ENCODE measurements around the gene DMRTB1.

The DMRTB1 gene

DNA sequence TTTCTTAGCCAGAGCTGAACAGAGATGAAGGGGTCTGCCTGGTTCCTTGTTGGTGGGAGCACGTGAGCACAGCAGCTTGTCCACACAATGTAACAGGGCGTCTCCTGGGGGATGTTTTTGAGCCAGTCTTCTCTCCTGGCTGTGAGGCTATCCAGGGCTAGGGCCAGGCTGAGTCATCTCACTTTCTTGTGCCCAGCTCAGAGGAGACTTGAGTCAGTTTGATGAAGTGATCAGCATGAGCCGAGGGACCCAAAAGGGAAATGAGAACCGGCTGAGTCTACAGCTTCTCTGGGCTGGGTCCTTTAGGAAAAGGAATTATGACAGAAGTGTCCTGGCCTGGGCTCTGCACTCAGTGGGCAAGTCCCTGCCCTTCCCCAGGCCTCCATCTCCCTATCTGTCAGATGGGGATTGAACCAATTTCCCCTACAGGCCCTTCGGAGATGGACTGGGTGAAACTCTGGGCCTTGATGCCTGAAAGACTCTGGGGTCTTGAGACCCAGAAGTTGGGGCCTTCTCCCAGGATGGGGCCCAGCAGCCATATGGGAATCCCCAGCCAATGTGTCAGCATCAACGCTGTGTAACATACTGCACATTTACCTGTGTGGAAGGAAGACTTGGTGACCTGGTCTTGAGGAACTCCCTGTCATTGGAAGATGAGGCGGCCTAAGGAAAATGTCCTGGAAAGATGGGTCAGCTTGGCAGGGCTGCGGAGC, 36.6 kb downstream of the DMRTB1 start:
- no peak for DNase-seq

GRCh38 chr1:53498555-53499131, 39.4 kb downstream of the DMRTB1 start:
- no peak for DNase-seq

GRCh38 chr1:53499257-53500203, 40.3 kb downstream of the DMRTB1 start:
- DNase-seq: no peak

DNA sequence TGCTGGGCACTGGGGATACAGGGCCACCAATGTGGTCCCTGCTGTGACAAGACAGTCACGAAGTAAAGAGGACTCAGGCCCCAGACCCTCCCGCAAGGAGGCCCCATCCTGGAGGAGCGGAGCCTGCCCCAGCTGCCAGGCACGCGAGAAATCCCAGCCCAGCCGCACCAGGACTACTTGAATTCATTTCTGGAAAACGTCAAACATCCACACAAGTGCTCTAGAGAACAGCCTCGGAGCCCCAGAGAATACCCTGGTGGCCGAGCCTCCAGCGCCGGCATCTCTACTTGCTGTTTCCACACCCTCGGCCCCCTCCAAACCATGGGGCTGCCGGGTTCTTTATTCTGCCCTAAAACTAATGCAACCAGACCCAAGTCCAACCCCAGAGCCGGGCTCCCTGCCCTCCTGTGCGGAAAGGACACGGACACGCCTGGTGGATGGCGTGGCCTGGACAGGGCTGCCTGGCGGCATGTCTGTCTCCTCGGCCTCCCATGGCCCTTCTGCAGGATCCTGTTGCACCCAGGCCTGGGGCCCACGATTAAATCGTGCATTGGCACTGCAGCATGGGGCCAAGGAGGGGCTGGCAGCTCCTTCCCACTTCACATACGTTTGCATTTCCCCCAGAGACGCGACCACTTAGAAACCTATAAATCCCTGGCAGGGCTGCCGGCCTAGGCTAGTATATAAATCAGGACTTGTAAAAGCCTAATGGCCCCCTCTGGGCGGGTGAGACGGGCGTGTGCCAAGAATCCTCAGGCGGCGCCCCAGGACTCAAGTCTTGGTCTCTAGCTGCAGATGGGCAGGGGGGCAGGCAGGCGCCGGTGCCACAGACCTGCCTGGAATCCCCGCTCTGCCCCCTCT, 41.2 kb downstream of the DMRTB1 start:
- no peak for DNase-seq

GRCh38 chr1:53501065-53502005, 42.1 kb downstream of the DMRTB1 start:
- DNase-seq: no peak

DNA sequence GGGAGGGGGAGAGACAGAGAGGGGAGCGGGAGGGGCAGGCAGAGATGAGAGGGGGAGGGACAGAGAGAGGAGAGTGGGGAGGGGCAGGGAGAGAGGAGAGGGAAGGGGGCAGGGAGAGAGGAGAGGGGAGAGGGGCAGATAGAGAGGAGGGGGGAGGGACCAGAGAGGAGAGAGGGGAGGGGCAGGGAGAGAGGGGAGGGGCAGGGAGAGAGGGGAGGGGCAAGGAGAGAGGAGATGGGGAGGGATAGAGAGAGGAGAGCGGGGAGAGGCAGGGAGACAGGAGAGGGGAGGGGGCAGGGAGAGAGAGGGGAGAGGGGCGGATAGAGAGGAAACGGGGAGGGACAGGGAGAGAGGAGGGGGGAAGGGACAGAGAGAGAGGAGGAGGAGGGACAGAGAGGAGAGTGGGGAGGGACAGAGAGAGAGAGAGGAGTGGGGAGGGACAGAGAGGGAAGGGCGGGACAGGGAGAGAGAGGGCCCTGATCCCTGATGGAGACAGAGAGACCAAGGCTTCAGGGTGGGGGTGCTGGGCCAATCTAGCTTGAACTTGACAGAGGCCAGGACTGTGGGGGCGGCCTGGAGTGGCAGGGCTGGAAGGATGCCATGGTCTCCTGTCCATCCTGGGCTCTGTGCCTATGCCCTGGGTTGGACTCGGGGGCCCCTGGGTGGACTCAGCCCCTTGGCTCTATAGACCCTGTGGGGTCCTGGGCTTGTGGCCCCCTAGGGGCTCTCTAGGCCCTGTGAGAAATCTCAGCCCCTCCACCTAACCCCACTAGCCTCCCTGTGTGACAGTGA, 43.6 kb downstream of the DMRTB1 start:
- no peak for DNase-seq

GRCh38 chr1:53503433-53504217, 44.4 kb downstream of the DMRTB1 start:
- no peak for DNase-seq

GRCh38 chr1:53504901-53505300, 45.7 kb downstream of the DMRTB1 start:
- DNase-seq: no peak

GRCh38 chr1:53505401-53505800, 46.2 kb downstream of the DMRTB1 start:
- no peak for DNase-seq

GRCh38 chr1:53505891-53506290, 46.7 kb downstream of the DMRTB1 start:
- no peak for DNase-seq

- DNase-seq: no peak
Observed at GRCh38 chr1:53506355-53507050, 47.3 kb downstream of the DMRTB1 start.

DNA sequence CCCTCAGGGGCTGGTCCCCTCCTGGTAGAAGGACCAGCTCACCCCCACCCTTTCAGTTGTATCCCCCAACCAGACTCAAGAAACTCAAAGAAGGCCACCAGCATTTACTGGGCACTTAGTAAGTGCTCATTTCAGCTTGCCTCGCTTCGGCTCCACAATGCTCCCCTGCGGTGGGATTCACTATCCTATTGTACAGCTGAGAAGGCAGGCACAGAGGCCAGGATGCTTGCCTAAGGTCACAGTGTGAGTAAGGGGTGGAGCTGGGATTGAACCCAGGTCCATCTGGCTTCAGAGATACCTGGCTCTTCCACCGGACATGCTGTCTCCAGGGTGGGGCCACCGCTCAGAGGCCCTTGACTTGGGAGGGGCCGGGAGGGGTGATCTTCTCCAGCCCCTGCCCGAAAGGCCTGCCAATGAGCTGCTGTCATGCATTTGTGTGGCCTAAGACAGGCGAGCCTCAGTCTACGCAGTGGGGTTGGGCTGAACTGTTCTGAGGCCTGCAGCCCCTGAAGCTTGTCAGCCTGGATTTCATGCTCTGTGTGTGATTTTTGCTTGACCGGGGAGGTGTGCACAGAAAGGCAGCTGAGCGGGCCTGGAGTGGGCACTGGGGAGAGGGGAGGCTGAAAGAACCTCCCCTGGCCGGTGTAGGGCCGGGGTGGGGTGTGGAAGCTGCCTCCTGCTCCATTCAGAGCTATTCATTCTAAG, 48.1 kb downstream of the DMRTB1 start:
- DNase-seq: no peak

DNA sequence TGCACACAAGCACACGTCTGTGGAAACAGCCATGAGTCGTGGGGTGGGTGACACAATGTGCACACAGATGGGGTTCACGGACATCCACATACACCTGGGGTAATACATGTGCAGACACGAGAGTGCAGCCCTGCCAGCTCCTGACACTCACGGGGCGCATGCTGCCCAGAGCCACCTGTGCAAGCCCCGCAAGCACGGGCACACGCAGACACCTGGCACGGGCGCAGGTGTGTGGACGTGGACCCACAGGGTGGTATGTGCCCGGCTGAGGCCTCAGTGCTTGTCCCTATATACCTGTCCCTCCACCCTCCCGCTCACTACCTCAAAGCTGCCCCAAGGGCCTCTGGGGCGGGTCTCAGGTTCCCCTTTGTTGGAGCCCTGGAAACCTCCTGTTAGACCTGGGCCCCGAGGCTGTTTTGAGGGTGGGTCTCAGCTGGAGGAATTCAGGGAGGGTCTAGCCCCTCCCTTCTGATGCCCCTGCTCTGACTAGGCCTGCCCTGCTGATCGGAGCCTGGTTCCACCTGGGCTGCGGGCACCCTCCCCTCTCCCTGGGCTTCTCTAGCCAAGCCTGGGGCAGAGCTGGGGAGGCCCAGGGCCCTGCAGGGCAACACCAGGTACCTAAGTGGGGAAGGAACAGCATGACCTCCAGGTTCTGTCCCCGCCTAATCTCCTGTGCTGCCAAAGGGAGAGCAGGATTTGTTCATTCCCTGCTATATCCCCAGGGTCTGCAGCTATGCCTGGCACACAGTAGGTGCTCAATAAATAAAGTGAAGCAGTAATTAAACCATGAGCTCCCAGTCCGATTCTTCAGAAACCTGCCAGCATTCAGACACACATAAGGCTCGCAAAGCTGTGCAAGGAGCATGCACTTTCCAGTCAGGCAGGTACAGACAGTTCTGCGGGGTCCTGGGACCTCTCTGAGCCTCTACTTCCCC, 49.1 kb downstream of the DMRTB1 start:
- DNase-seq: no peak

DNA sequence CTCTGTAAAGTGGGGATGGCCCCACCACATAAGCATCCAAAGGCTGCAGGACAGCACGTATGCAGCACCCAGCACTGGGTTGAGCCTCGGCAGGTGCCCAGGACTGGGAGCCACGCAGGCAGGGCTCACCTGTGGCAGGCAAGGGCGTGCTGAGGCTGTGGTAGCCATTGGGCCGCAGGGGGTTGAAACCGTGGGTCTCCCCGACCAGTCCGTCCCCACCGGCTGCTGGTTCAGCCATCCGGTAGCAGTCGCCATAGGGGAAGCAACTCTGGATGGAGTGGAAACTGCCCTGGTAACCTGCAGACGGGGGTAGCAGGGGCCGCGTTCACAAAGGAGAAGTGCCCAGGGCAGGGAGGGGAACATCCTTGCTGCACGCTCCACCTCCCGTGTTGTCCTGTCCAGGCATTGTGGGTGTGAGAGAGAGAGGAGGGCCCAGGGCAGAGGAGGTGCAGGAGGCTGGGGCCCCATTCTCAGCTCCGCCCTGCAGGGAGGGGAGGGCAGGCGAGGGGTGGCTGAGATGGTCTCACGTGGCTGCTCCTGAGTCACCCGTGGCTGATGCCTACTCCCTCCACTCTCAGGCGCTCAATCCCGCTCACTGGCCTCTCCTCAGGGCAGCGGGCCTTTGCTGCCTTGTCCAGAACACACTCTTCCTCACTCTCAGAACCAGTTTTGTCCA, 49.9 kb downstream of the DMRTB1 start:
- DNase-seq: no peak

GRCh38 chr1:53509775-53510174, 50.6 kb downstream of the DMRTB1 start:
- DNase-seq: no peak

DNA sequence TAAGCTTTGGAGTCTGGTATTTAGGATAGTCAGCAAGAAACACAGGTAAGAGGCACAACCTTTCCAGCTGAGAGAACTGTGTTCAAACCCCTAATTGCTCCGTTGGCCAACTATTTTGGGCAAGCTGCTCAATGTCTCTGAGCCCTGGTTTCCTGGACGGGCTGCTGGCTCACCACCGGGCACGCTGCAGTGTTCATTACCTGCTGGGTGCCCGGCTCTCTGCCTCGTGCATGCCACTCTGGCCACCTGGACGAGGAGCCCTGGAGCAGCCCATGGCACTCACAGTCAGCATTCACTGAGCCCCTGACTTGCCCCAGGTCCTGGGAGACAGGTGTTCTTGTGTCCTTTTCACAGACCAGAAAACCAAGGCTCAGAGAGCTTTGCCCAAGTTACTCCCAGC, 51.0 kb downstream of the DMRTB1 start:
- no peak for DNase-seq

Measured in NCI-H187 treated with DMSO at 0.1 percent for 48 hours (cell line).